SK-N-SH (cell line): Measurements from ENCODE around the gene MCM3AP. TPM values are rescaled to one million over a fixed set of nuclear protein-coding genes. Genes with fewer than 3 reads are reported as not detected.

ENCODE experiments used
- CTCF ChIA-PET: fragments of 300-600, 350-600 bp; formaldehyde crosslinking; extraction: SDS; loops from one replicate; lab custom pipeline; 2021; lab: Yijun Ruan, JAX
- POLR2A ChIA-PET: fragments of 350-600 bp; sonication (Branson Sonifier 250); formaldehyde crosslinking; extraction: SDS; loops from one replicate; lab custom pipeline; 2020; ENCODE audit warnings: antibody characterized with exemption, inconsistent platforms; lab: Yijun Ruan, JAX
- DNase-seq: peaks from one replicate; pipeline ENCODE4 v3.0.0; 2012
- H2AFZ ChIP-seq: fragments of 200-600 bp; sonication (generic); 2 replicates; pipeline ENCODE4 v1.8.1; 2016; ENCODE audit warnings: antibody characterized with exemption, mild to moderate bottlenecking, low read depth
- H3F3A ChIP-seq: fragments of 200-600 bp; sonication (generic); replicated peaks from 2 replicates; pipeline ENCODE3; 2016; ENCODE audit warnings: antibody characterized with exemption, mild to moderate bottlenecking; ENCODE audit not compliant: insufficient read depth
- H3K27ac ChIP-seq, 2 experiments: fragments of 200-500 bp in 1 of 2; fragments of 200-600 bp in 1 of 2; sonication (Bioruptor generic) in 1 of 2; sonication (generic), shearing (Covaris generic) in 1 of 2; 2 replicates each; pipeline versions ENCODE4 v1.5.1 to v1.6.1; 2014 to 2016; ENCODE audit warnings: low read depth in 2 of 2, inconsistent platforms in 1 of 2, low read length in 1 of 2, mild to moderate bottlenecking in 1 of 2, mixed read lengths in 1 of 2
- H3K27me3 ChIP-seq: fragments of 200-600 bp; sonication (generic), shearing (Covaris generic); 2 replicates; pipeline ENCODE4 v1.6.1; 2016; ENCODE audit warnings: mixed run types; ENCODE audit not compliant: insufficient read depth
- H3K36me3 ChIP-seq, 2 experiments: fragments of 200-500 bp in 1 of 2; fragments of 200-600 bp in 1 of 2; sonication (Bioruptor generic) in 1 of 2; sonication (generic) in 1 of 2; replicated peaks in 1 of 2; 2 replicates each; pipeline versions ENCODE3 to v1.5.1; 2014 to 2016; ENCODE audit warnings: low read length in 1 of 2, mild to moderate bottlenecking in 1 of 2; ENCODE audit not compliant: insufficient read depth in 2 of 2, control insufficient read depth in 1 of 2
- H3K4me1 ChIP-seq, 2 experiments: fragments of 200-500 bp in 1 of 2; fragments of 200-600 bp in 1 of 2; sonication (Bioruptor generic) in 1 of 2; sonication (generic), shearing (Covaris generic) in 1 of 2; 2 replicates each; pipeline versions ENCODE4 v1.5.1 to v1.6.1; 2014 to 2016; ENCODE audit warnings: low read depth in 1 of 2, low read length in 1 of 2, mixed run types in 1 of 2; ENCODE audit not compliant: insufficient read depth in 2 of 2, control insufficient read depth in 1 of 2
- H3K4me2 ChIP-seq: fragments of 200-600 bp; sonication (generic), shearing (Covaris generic); 2 replicates; pipeline ENCODE4 v1.6.1; 2017; ENCODE audit warnings: mixed run types
- H3K4me3 ChIP-seq, 2 experiments: fragments of 200-500 bp in 1 of 2; fragments of 200-600 bp in 1 of 2; sonication (Bioruptor generic) in 1 of 2; sonication (generic), shearing (Covaris generic) in 1 of 2; 2 replicates each; pipeline versions ENCODE4 v1.5.1 to v1.8.1; 2014 to 2016; ENCODE audit warnings: low read depth in 2 of 2, inconsistent platforms in 1 of 2, low read length in 1 of 2, mild to moderate bottlenecking in 1 of 2, mixed read lengths in 1 of 2, moderate library complexity in 1 of 2
- H3K79me2 ChIP-seq: fragments of 200-600 bp; sonication (generic); 2 replicates; pipeline ENCODE4 v1.8.1; 2017; ENCODE audit warnings: mild to moderate bottlenecking; ENCODE audit not compliant: insufficient read depth
- H3K9ac ChIP-seq: fragments of 200-600 bp; sonication (generic); 2 replicates; pipeline ENCODE4 v1.6.1; 2017; ENCODE audit warnings: mixed run types
- H3K9me2 ChIP-seq: fragments of 200-600 bp; sonication (generic); 2 replicates; pipeline ENCODE4 v1.6.1; 2017; ENCODE audit warnings: mixed run types
- H3K9me3 ChIP-seq: fragments of 200-600 bp; sonication (generic); 2 replicates; pipeline ENCODE4 v1.6.1; 2017; ENCODE audit warnings: mixed run types, mild to moderate bottlenecking, moderate library complexity
- H4K20me1 ChIP-seq: fragments of 200-600 bp; sonication (generic); 2 replicates; pipeline ENCODE4 v1.6.1; 2017; ENCODE audit warnings: mild to moderate bottlenecking, mixed run types; ENCODE audit not compliant: insufficient read depth
- CHD2 ChIP-seq: fragments of 150-350 bp; IDR thresholded peaks from 2 replicates; pipeline ENCODE4 v1.6.1; 2018; ENCODE audit warnings: low read length; ENCODE audit not compliant: partially characterized antibody
- ELF1 ChIP-seq: IDR thresholded peaks from 2 replicates; pipeline ENCODE4 v1.4.0; 2012
- EP300 ChIP-seq, 2 experiments: IDR thresholded peaks; 2 replicates each; pipeline versions ENCODE4 v1.4.0 to v1.6.1; 2012; ENCODE audit warnings: borderline replicate concordance in 1 of 2, low read depth in 1 of 2, low read length in 1 of 2
- FOSL2 ChIP-seq: IDR thresholded peaks from 2 replicates; pipeline ENCODE4 v1.4.0; 2012; ENCODE audit warnings: low read depth, mild to moderate bottlenecking, moderate library complexity, borderline replicate concordance
- FOXJ3 ChIP-seq: sonication (generic); formaldehyde crosslinking; IDR thresholded peaks from 2 replicates; pipeline ENCODE4 v1.5.1; 2020; ENCODE audit warnings: mild to moderate bottlenecking, missing genetic modification reagents
- GABPA ChIP-seq: IDR thresholded peaks from 2 replicates; pipeline ENCODE4 v1.4.0; 2012; ENCODE audit warnings: low read depth, mild to moderate bottlenecking
- GATA2 ChIP-seq: sonication (generic); formaldehyde crosslinking; IDR thresholded peaks from 2 replicates; pipeline ENCODE4 v1.5.0; 2020; ENCODE audit warnings: mild to moderate bottlenecking, missing genetic modification reagents
- IRF3 ChIP-seq: fragments of 150-350 bp; IDR thresholded peaks from 2 replicates; pipeline ENCODE4 v1.6.1; 2016; ENCODE audit warnings: mild to moderate bottlenecking, low read depth, low read length
- RCOR1 ChIP-seq: fragments of 150-350 bp; IDR thresholded peaks from 2 replicates; pipeline ENCODE4 v1.6.1; 2017; ENCODE audit warnings: antibody characterized with exemption, low read length
- RFX5 ChIP-seq: IDR thresholded peaks from 2 replicates; pipeline ENCODE4 v1.6.1; 2012; ENCODE audit warnings: mild to moderate bottlenecking, improper control_type of control experiment, low read length
- SIN3A ChIP-seq: IDR thresholded peaks from 2 replicates; pipeline ENCODE4 v1.6.1; 2012; ENCODE audit warnings: low read depth, mild to moderate bottlenecking, low read length, moderate library complexity, borderline replicate concordance
- TCF12 ChIP-seq: IDR thresholded peaks from 2 replicates; pipeline ENCODE4 v1.4.0; 2012
- USF2 ChIP-seq: fragments of 150-350 bp; IDR thresholded peaks from 2 replicates; pipeline ENCODE4 v1.6.1; 2017; ENCODE audit warnings: antibody characterized with exemption, low read length, low read depth, borderline replicate concordance
- YY1 ChIP-seq: IDR thresholded peaks from 2 replicates; pipeline ENCODE4 v1.4.0; 2012; ENCODE audit warnings: low read depth, mild to moderate bottlenecking
- WGBS: methylation state at CpG from one replicate; pipeline ENCODE4 v1.1.6; 2017; ENCODE audit warnings: low lambda C conversion rate; 5-methylcytosine and 5-hydroxymethylcytosine counted together
- polyA plus RNA-seq, 3 experiments: library from polyadenylated mRNA; depleted of rRNA; stranded (reverse); fragments of >200 nt; gene quantifications; 2 replicates each; pipeline ENCODE4 v1.2.3, GENCODE V29; 2012
- TF ChIP-seq, protein P1 (sequence below): IDR thresholded peaks from 2 replicates; pipeline ENCODE4 v1.6.1; 2012; ENCODE audit warnings: mild to moderate bottlenecking, low read depth, low read length, moderate library complexity

MCM3AP gene
- polyA plus RNA-seq, 1 of the 3 experiments (the other 2 are of a cell fraction) = 42.9 TPM

GRCh38 chr21:46264046-46264689 lies 21.2 kb downstream of the MCM3AP start:
- TF ChIP-seq RFX5 (no peak), ELF1 (no peak), EP300 (IDR thresholded peaks at IDR 0.05; ENCODE audit: borderline replicate concordance in 1 of 2, low read depth in 1 of 2, low read length in 1 of 2) (no peak), CHD2 (no peak), USF2 (no peak), YY1 (no peak)
- Histone ChIP-seq H3K79me2 (no peaks in the 10 kb centered on the region; the same call in 1 of the 2 replicates), H3K4me3 (no peak overlapping the region), H2AFZ (no peak overlapping the region), H3K36me3 (peaks cover 46 to 62% of the 10 kb centered on the region in 2 experiments), H3K9ac (no peak overlapping the region), H3K27me3 (no peaks in the 10 kb centered on the region), H3K4me2 (no peak overlapping the region), H4K20me1 (no peaks in the 10 kb centered on the region), H3K4me1 (no peaks in the 10 kb centered on the region), H3K27ac (no peak overlapping the region), H3K9me2 (no peaks in the 10 kb centered on the region), H3F3A (no peaks in the 10 kb centered on the region), H3K9me3 (no peaks in the 10 kb centered on the region)
- CTCF ChIA-PET = no interaction called here
- no peak for DNase-seq
- 100% methylated on average over 4 of the region's 22 CpGs for WGBS
- POLR2A ChIA-PET = no interaction called here

DNA sequence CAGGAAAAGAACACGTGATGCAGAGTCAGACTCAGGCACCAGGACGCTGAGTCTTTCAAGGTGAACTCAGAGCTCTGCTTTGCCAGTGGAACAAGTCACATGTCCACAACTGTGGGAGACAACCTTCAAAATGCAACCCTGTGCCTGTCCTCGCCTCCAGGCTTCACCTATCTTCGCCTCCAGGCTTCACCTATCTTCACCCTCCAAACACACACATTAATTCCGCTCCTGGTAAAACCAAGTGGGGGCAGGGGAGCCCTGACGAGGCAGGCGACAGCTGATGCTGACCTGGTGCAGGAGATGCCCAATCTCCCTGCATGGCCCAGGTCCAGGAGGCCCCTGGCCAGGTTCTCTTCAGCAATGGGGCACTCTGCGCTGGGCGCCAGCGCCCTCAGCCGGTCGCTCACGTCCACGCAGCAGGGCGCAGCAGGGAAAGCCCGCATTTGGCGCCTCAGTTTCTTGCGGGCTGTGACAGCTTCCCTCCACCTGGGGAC lies 28.9 kb downstream of the MCM3AP start:
- 97% methylated on average over 11 of the region's 18 CpGs for WGBS
- TF ChIP-seq TCF12 (no peak), SIN3A (no peak)
- no peaks in the 10 kb centered on the region for H3K9me3 ChIP-seq
- H3K9me2 ChIP-seq = no peaks in the 10 kb centered on the region
- ChIA-PET POLR2A (no interaction called here), CTCF (interaction anchor here (0.6 to 1.1 kb wide), 2 partner anchors 28 to 103 kb away, joined by 3 read pairs; no protein-coding TSS in a partner anchor)
- no peak for DNase-seq
- no peaks in the 10 kb centered on the region for H3F3A ChIP-seq
- H3K4me1 ChIP-seq = no peaks in the 10 kb centered on the region
- peaks cover 63 to 64% of the 10 kb centered on the region in 2 experiments for H3K36me3 ChIP-seq
- no peak overlapping the region for H3K4me2 ChIP-seq
- H3K27ac ChIP-seq = no peak overlapping the region
- H3K9ac ChIP-seq = no peak overlapping the region
- no peaks in the 10 kb centered on the region for H4K20me1 ChIP-seq
- no peaks in the 10 kb centered on the region for H3K79me2 ChIP-seq
- H3K4me3 ChIP-seq = no peak overlapping the region
- no peak overlapping the region for H2AFZ ChIP-seq
- H3K27me3 ChIP-seq = no peaks in the 10 kb centered on the region

GRCh38 chr21:46255758-46256337 lies 29.6 kb downstream of the MCM3AP start:
- Histone ChIP-seq H3K4me3 (no peak overlapping the region), H3K9me3 (no peaks in the 10 kb centered on the region), H3K9me2 (no peaks in the 10 kb centered on the region), H2AFZ (no peak overlapping the region), H3K4me1 (no peaks in the 10 kb centered on the region), H3F3A (peaks cover 5% of the 10 kb centered on the region), H3K27me3 (no peaks in the 10 kb centered on the region), H3K79me2 (no peaks in the 10 kb centered on the region), H4K20me1 (no peaks in the 10 kb centered on the region), H3K27ac (no peak overlapping the region), H3K9ac (no peak overlapping the region), H3K4me2 (no peak overlapping the region), H3K36me3 (peaks cover 66 to 71% of the 10 kb centered on the region in 2 experiments)
- 100% methylated on average over 3 of the region's 6 CpGs for WGBS
- ChIA-PET CTCF (interaction anchor here (1.1 kb wide), 1 partner anchor 29 kb away, joined by 3 read pairs; no protein-coding TSS in a partner anchor), POLR2A (interaction anchor here (0.6 kb wide), 1 partner anchor 64 kb away, joined by 3 read pairs; no protein-coding TSS in a partner anchor)
- DNase-seq = no peak
- TF ChIP-seq GABPA (no peak), GATA2 (no peak), YY1 (no peak), FOSL2 (no peak), FOXJ3 (CRISPR knock-in tag) (no peak), TCF12 (no peak), ELF1 (no peak), IRF3 (no peak), RCOR1 (no peak)
- TF ChIP-seq, protein P1, sequence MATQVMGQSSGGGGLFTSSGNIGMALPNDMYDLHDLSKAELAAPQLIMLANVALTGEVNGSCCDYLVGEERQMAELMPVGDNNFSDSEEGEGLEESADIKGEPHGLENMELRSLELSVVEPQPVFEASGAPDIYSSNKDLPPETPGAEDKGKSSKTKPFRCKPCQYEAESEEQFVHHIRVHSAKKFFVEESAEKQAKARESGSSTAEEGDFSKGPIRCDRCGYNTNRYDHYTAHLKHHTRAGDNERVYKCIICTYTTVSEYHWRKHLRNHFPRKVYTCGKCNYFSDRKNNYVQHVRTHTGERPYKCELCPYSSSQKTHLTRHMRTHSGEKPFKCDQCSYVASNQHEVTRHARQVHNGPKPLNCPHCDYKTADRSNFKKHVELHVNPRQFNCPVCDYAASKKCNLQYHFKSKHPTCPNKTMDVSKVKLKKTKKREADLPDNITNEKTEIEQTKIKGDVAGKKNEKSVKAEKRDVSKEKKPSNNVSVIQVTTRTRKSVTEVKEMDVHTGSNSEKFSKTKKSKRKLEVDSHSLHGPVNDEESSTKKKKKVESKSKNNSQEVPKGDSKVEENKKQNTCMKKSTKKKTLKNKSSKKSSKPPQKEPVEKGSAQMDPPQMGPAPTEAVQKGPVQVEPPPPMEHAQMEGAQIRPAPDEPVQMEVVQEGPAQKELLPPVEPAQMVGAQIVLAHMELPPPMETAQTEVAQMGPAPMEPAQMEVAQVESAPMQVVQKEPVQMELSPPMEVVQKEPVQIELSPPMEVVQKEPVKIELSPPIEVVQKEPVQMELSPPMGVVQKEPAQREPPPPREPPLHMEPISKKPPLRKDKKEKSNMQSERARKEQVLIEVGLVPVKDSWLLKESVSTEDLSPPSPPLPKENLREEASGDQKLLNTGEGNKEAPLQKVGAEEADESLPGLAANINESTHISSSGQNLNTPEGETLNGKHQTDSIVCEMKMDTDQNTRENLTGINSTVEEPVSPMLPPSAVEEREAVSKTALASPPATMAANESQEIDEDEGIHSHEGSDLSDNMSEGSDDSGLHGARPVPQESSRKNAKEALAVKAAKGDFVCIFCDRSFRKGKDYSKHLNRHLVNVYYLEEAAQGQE = no peak
